ENCODE data around the gene CHMP2B.

Gene CHMP2B

GRCh38 chr3:87261925-87262324 lies 34.8 kb downstream of the CHMP2B start:
- no peak for TF ChIP-seq CTCF (IDR thresholded peaks at IDR 0.05; ENCODE audit: poor library complexity, severe bottlenecking)
- H3K27ac ChIP-seq (ENCODE audit: poor library complexity, severe bottlenecking) = no peak overlapping the region
- H3K4me1 ChIP-seq (ENCODE audit: insufficient read depth, poor library complexity, severe bottlenecking) = no peaks in the 10 kb centered on the region
- no peak for ATAC-seq (ENCODE audit: low read depth)
- no peak for DNase-seq (ENCODE audit: low spot score)
- H3K4me3 ChIP-seq (ENCODE audit: severe bottlenecking) = no peak overlapping the region
- no peaks in the 10 kb centered on the region for H3K27me3 ChIP-seq (ENCODE audit: insufficient read depth, poor library complexity, severe bottlenecking)
- H3K9me3 ChIP-seq (ENCODE audit: severe bottlenecking) = no peaks in the 10 kb centered on the region
- H3K36me3 ChIP-seq (ENCODE audit: low read depth) = no peaks in the 10 kb centered on the region

- Histone ChIP-seq H3K27me3 (ENCODE audit: insufficient read depth, poor library complexity, severe bottlenecking) (no peaks in the 10 kb centered on the region), H3K27ac (ENCODE audit: poor library complexity, severe bottlenecking) (no peak overlapping the region), H3K4me1 (ENCODE audit: insufficient read depth, poor library complexity, severe bottlenecking) (no peaks in the 10 kb centered on the region), H3K9me3 (ENCODE audit: severe bottlenecking) (no peaks in the 10 kb centered on the region), H3K4me3 (ENCODE audit: severe bottlenecking) (no peak overlapping the region), H3K36me3 (ENCODE audit: low read depth) (no peaks in the 10 kb centered on the region)
- TF ChIP-seq CTCF (IDR thresholded peaks at IDR 0.05; ENCODE audit: poor library complexity, severe bottlenecking) = no peak
- no peak for DNase-seq (ENCODE audit: low spot score)
- no peak for ATAC-seq (ENCODE audit: low read depth)
Measured at GRCh38 chr3:87267953-87268645, 41.0 kb downstream of the CHMP2B start.

- Histone ChIP-seq H3K4me1 (ENCODE audit: insufficient read depth, poor library complexity, severe bottlenecking) (no peaks in the 10 kb centered on the region), H3K27me3 (ENCODE audit: insufficient read depth, poor library complexity, severe bottlenecking) (no peaks in the 10 kb centered on the region), H3K4me3 (ENCODE audit: severe bottlenecking) (no peak overlapping the region), H3K27ac (ENCODE audit: poor library complexity, severe bottlenecking) (no peak overlapping the region), H3K36me3 (ENCODE audit: low read depth) (no peaks in the 10 kb centered on the region), H3K9me3 (ENCODE audit: severe bottlenecking) (no peaks in the 10 kb centered on the region)
- TF ChIP-seq CTCF (IDR thresholded peaks at IDR 0.05; ENCODE audit: poor library complexity, severe bottlenecking) = no peak
- DNase-seq (ENCODE audit: low spot score) (no peak), ATAC-seq (ENCODE audit: low read depth) (no peak; the same call in 2 of the 3 replicates)
Measured at GRCh38 chr3:87268646-87269211, 41.6 kb downstream of the CHMP2B start.

GRCh38 chr3:87269723-87270122 lies 42.6 kb downstream of the CHMP2B start:
- Histone ChIP-seq H3K27ac (ENCODE audit: poor library complexity, severe bottlenecking) (no peak overlapping the region), H3K4me3 (ENCODE audit: severe bottlenecking) (no peak overlapping the region), H3K4me1 (ENCODE audit: insufficient read depth, poor library complexity, severe bottlenecking) (no peaks in the 10 kb centered on the region), H3K27me3 (ENCODE audit: insufficient read depth, poor library complexity, severe bottlenecking) (no peaks in the 10 kb centered on the region), H3K9me3 (ENCODE audit: severe bottlenecking) (no peaks in the 10 kb centered on the region), H3K36me3 (ENCODE audit: low read depth) (no peaks in the 10 kb centered on the region)
- ATAC-seq (ENCODE audit: low read depth) (no peak), DNase-seq (ENCODE audit: low spot score) (no peak)
- no peak for TF ChIP-seq CTCF (IDR thresholded peaks at IDR 0.05; ENCODE audit: poor library complexity, severe bottlenecking)

Measured in RWPE2 (cell line).